Measurements from ENCODE around the gene CKMT1A.
"Not testable (repeated sequence)": the region's sequence is repeated elsewhere in the genome, so short reads cannot be mapped to it uniquely, and the experiment has no call there.

GRCh38 chr15:43710431-43711131 lies 16.9 kb downstream of the CKMT1A start:
- TF ChIP-seq EZH2 (IDR thresholded peaks at IDR 0.05; ENCODE audit: insufficient read depth, poor library complexity, severe bottlenecking); EZH2phosphoT487 (IDR thresholded peaks at IDR 0.05; ENCODE audit: insufficient read depth, low read depth): not testable (repeated sequence)
